NB4 (cell line): Measurements from ENCODE around the gene SERGEF.

Experiments
- DNase-seq: peaks from one replicate; pipeline ENCODE4 v3.0.0; 2010; ENCODE audit warnings: low read depth
- H3K4me3 ChIP-seq: one replicate; pipeline ENCODE4 v1.5.1; 2011; ENCODE audit warnings: mild to moderate bottlenecking, low read depth, low read length, moderate library complexity
- CTCF ChIP-seq: IDR thresholded peaks from one replicate; pipeline ENCODE4 v1.5.1; 2012; ENCODE audit warnings: low read depth, low read length
- MAX ChIP-seq: IDR thresholded peaks from 2 replicates; pipeline ENCODE4 v1.6.1; 2011; ENCODE audit warnings: low read depth, low read length
- MYC ChIP-seq: IDR thresholded peaks from 2 replicates; pipeline ENCODE4 v1.6.1; 2011; ENCODE audit warnings: low read depth, low read length
- POLR2A ChIP-seq: IDR thresholded peaks from 2 replicates; pipeline ENCODE4 v1.6.1; 2011; ENCODE audit warnings: mild to moderate bottlenecking; ENCODE audit not compliant: insufficient read length; ENCODE audit errors: extremely low read depth

SERGEF gene

GRCh38 chr11:17887779-17888178 lies 125.1 kb downstream of the SERGEF start:
- no peak for DNase-seq
- no peak overlapping the region for H3K4me3 ChIP-seq
- TF ChIP-seq CTCF (no peak), POLR2A (no peak), MYC (no peak), MAX (no peak)

- TF ChIP-seq MYC, result no peak
- TF ChIP-seq CTCF, result no peak
- TF ChIP-seq MAX, result no peak
- TF ChIP-seq POLR2A, result no peak
- H3K4me3 ChIP-seq, result no peak overlapping the region
- DNase-seq, result no peak
Measured at GRCh38 chr11:17883946-17884345, 128.9 kb downstream of the SERGEF start.

GRCh38 chr11:17883057-17883456 lies 129.8 kb downstream of the SERGEF start:
- no peak for DNase-seq
- H3K4me3 ChIP-seq, result no peak overlapping the region
- TF ChIP-seq POLR2A, result no peak
- no peak for TF ChIP-seq MYC
- no peak for TF ChIP-seq CTCF
- TF ChIP-seq MAX, result no peak

GRCh38 chr11:17878743-17879142 lies 134.1 kb downstream of the SERGEF start:
- TF ChIP-seq CTCF (no peak), POLR2A (no peak), MAX (no peak), MYC (no peak)

GRCh38 chr11:17877886-17878285 lies 135.0 kb downstream of the SERGEF start:
- H3K4me3 ChIP-seq, result no peak overlapping the region
- TF ChIP-seq MAX (no peak), MYC (no peak), CTCF (no peak), POLR2A (no peak)
- DNase-seq, result no peak

More at GRCh38 chr11:17878743-17879142, 134.1 kb downstream of the SERGEF start:
- DNase-seq, result no peak
- H3K4me3 ChIP-seq, result no peak overlapping the region

GRCh38 chr11:17876827-17877226 lies 136.0 kb downstream of the SERGEF start:
- H3K4me3 ChIP-seq, result no peak overlapping the region
- DNase-seq, result no peak
- TF ChIP-seq CTCF, result no peak
- TF ChIP-seq MYC, result no peak
- TF ChIP-seq MAX, result no peak
- TF ChIP-seq POLR2A, result no peak
